Measurements from ENCODE around the gene SLC35E2B.
"Not testable (repeated sequence)": the region's sequence is repeated elsewhere in the genome, so short reads cannot be mapped to it uniquely, and the experiment has no call there.

GRCh38 chr1:1636621-1637478 is 55.7 kb downstream of the SLC35E2B start:
- not testable (repeated sequence) for TF ChIP-seq POLR2A (IDR thresholded peaks at IDR 0.05; ENCODE audit: extremely low read depth, insufficient read length); CTCF (IDR thresholded peaks at IDR 0.05; ENCODE audit: low read depth, low read length); MAX (IDR thresholded peaks at IDR 0.05; ENCODE audit: low read depth, low read length); MYC (IDR thresholded peaks at IDR 0.05; ENCODE audit: low read depth, low read length)

Data from NB4 (cell line).